ENCODE data around the gene THADA. TPM values are rescaled to one million over a fixed set of nuclear protein-coding genes. Genes with fewer than 3 reads are reported as not detected.
"Not testable (repeated sequence)": the region's sequence is repeated elsewhere in the genome, so short reads cannot be mapped to it uniquely, and the experiment has no call there.

Gene THADA
- total RNA-seq, 2 donors from 2014 or later, result 14.5 to 16.1 TPM

DNA sequence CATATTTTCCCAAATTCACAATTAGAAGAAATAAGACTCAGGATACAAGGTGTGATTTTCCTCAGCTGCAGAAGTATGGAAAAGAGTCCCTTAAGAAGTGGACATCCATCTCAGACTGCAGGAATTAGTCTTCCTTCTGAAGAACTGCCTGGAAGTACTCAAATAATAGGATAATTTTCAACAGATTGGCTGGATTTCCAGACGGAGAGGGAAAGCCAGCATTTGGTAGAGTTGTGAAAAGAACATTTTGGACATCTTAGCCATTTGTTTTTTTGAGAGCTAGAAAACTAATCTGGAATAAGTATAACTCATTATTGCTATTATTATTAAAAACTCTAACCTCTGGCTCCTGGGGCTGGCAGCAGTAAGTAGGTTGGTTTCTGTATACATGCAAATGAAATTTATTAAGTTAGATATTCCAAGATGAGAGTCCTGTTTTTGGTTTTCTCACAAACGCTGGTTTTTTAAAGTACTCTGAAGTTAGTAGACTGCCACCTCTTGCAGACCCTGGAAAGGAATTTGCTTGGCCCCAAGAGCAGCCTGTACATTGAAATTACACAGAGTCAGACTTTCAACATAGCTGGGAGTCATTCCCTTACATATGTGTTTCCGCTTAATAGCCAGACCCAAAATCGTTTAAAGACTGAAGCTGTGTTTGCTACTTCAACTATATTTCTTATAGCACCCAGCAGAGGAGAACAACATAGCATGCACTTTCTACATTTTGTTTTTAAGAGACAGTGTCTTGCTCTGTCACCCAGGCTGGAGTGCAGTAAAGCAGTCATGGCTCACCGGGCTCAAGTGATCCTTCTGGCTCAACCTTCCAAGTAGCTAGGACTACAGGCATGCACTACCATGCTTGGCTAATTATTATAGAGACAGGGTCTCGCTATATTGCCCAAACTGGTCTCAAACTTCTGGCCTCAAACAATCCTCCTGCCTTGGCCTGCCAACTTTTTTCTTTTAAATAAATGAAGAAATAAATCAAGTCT lies 142.4 kb downstream of the THADA start:
- Histone ChIP-seq H3K4me1 (peaks cover 0 to 16% of the 10 kb centered on the region in 2 donors), H3K4me3 (no peak overlapping the region), H3K27me3 (no peaks in the 10 kb centered on the region), H3K27ac (no peak overlapping the region), H3K9me3 (peaks cover 0 to 6% of the 10 kb centered on the region in 2 donors), H3K36me3 (no peaks in the 10 kb centered on the region)
- no peak for DNase-seq (ENCODE audit: low spot score)
- no peak for TF ChIP-seq CTCF (IDR thresholded peaks at IDR 0.05)

GRCh38 chr2:43452318-43452731 lies 143.5 kb downstream of the THADA start:
- Histone ChIP-seq H3K27ac (no peak overlapping the region), H3K4me3 (no peak overlapping the region), H3K36me3 (no peaks in the 10 kb centered on the region), H3K4me1 (peaks cover 0 to 7% of the 10 kb centered on the region in 2 donors), H3K9me3 (peaks cover 0 to 6% of the 10 kb centered on the region in 2 donors), H3K27me3 (no peaks in the 10 kb centered on the region)
- no peak for DNase-seq (ENCODE audit: low spot score)
- TF ChIP-seq CTCF (IDR thresholded peaks at IDR 0.05), result no peak

DNA sequence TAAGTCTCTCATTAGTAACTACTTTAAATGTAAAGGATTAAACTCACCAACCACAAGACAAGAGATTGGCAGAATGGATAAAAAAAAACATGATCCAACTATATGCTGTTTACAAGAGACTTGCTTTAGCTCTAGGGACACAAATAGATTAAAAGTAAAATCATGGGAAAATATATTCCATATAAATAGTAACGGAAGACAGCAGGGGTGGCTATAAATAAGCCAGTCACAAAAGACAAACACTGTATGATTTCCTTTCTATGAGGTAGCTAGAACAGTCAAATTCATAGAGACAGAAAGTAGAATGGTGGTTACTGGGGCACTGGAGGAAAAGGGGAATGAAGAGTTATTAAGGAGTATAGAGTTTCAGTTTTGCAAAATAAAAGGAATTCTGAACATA lies 145.2 kb downstream of the THADA start:
- H3K4me3 ChIP-seq, result no peak overlapping the region
- H3K36me3 ChIP-seq, result no peaks in the 10 kb centered on the region
- no peak for DNase-seq (ENCODE audit: low spot score)
- H3K4me1 ChIP-seq, result peaks cover 0 to 2% of the 10 kb centered on the region in 2 donors
- TF ChIP-seq CTCF (IDR thresholded peaks at IDR 0.05), result no peak
- H3K9me3 ChIP-seq, result peaks cover 0 to 6% of the 10 kb centered on the region in 2 donors
- H3K27me3 ChIP-seq, result no peaks in the 10 kb centered on the region
- no peak overlapping the region for H3K27ac ChIP-seq

DNA sequence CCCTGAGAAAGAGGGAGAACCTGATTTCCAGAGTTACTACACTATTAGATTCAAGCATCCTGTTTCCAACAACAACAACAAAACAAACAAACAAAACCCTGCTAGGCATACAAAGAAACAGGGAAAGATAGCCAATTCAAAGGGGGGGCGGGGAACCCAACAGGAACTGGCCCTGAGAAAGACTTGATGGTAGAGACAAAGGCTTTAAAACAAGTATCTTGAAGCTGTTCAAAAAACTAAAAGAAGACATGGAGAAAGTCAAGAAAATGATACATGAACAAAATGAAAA lies 147.1 kb downstream of the THADA start:
- Histone ChIP-seq H3K27me3 (no peaks in the 10 kb centered on the region), H3K36me3 (no peaks in the 10 kb centered on the region), H3K4me3 (no peak overlapping the region), H3K27ac (no peak overlapping the region), H3K4me1 (peaks cover 0 to 9% of the 10 kb centered on the region in 2 donors), H3K9me3 (peaks cover 0 to 6% of the 10 kb centered on the region in 2 donors)
- no peak for DNase-seq (ENCODE audit: low spot score)
- TF ChIP-seq CTCF (IDR thresholded peaks at IDR 0.05), result no peak

DNA sequence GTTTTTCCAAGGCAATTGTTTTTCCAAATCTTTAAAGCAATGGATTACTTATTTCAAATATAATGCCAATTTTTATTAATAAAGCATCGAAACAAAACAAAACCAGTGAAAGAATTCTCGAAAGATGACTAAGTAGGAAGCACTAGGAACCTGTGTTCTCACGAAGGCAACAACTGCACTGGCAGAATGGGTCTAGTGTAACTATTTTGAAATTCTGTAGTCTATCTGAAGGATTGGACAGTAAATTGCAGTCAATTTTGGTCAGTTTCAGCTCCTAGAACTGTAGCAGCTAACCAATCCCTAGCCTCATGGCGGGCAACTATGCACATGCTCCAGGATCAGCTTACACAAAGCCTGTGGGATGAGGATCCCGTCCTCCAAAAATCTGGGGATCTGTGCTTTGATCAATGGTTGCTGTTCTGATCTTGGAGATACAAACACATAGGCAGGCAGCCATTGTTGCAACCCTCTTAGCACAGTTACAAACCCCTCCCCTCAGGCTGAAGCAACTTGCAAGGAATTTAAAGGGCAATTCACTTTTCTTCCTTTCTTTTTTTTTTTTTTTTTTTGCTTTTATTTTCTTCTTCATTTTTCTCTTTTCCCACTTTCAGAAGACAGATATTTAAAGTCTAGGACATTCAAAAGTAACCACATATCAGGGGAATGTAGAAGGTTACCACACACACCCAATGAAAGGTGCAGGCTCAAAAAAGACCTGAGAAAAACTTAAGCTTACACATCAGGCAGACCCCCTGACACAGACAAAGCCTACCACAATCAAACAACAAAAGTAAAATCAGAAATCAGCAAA lies 147.6 kb downstream of the THADA start:
- TF ChIP-seq CTCF (IDR thresholded peaks at IDR 0.05), result no peak
- no peaks in the 10 kb centered on the region for H3K27me3 ChIP-seq
- DNase-seq (ENCODE audit: low spot score), result no peak
- peaks cover 0 to 6% of the 10 kb centered on the region in 2 donors for H3K9me3 ChIP-seq
- no peak overlapping the region for H3K4me3 ChIP-seq
- no peak overlapping the region for H3K27ac ChIP-seq
- no peaks in the 10 kb centered on the region for H3K36me3 ChIP-seq
- H3K4me1 ChIP-seq, result peaks cover 0 to 9% of the 10 kb centered on the region in 2 donors

GRCh38 chr2:43446755-43447154 lies 149.1 kb downstream of the THADA start:
- not testable (repeated sequence) for H3K27me3 ChIP-seq; DNase-seq (ENCODE audit: low spot score); H3K4me1 ChIP-seq; H3K4me3 ChIP-seq; H3K27ac ChIP-seq; H3K36me3 ChIP-seq; H3K9me3 ChIP-seq

All from right atrium auricular region (tissue), 2 donors.